Activated CD8-positive, alpha-beta memory T cell treated with anti-CD3 and anti-CD28 coated beads for 1 hour (primary cell): ENCODE data around the gene SPRR5.

Experiments
- DNase-seq, 2 donors: peaks; one replicate each; pipeline ENCODE4 v3.0.0-alpha.2; 2020; ENCODE audit warnings: low read depth in 1 of 2; ENCODE audit errors: extremely low read depth in 1 of 2

Gene SPRR5

GRCh38 chr1:152942161-152942560, 4.8 kb upstream of the SPRR5 start:
- no peak for DNase-seq

- DNase-seq = no peak
These were observed 758 bp upstream of the SPRR5 start for GRCh38 chr1:152946248-152946647.

GRCh38 chr1:152951711-152952110, 4.7 kb downstream of the SPRR5 start:
- no peak for DNase-seq

- no peak for DNase-seq
These were observed 6.8 kb downstream of the SPRR5 start for GRCh38 chr1:152953761-152954160.

GRCh38 chr1:152954436-152954835, 7.4 kb downstream of the SPRR5 start:
- no peak for DNase-seq

GRCh38 chr1:152957561-152957960, 10.6 kb downstream of the SPRR5 start:
- no peak for DNase-seq

GRCh38 chr1:152959273-152959672, 12.3 kb downstream of the SPRR5 start:
- DNase-seq = no peak

GRCh38 chr1:152959801-152960451, 12.9 kb downstream of the SPRR5 start:
- no peak for DNase-seq

GRCh38 chr1:152960452-152961044, 13.5 kb downstream of the SPRR5 start:
- DNase-seq = no peak

GRCh38 chr1:152961226-152961891, 14.4 kb downstream of the SPRR5 start:
- no peak for DNase-seq

GRCh38 chr1:152962876-152963415, 15.9 kb downstream of the SPRR5 start:
- DNase-seq = no peak

- no peak for DNase-seq
These were observed 17.5 kb downstream of the SPRR5 start for GRCh38 chr1:152964536-152964935.

- DNase-seq = no peak
These were observed 18.8 kb downstream of the SPRR5 start for GRCh38 chr1:152965853-152966252.

GRCh38 chr1:152967201-152967600, 20.2 kb downstream of the SPRR5 start:
- no peak for DNase-seq

- DNase-seq = no peak
These were observed 21.2 kb downstream of the SPRR5 start for GRCh38 chr1:152968248-152968647.

- DNase-seq = no peak
These were observed 22.0 kb downstream of the SPRR5 start for GRCh38 chr1:152969036-152969435.

GRCh38 chr1:152970495-152970894, 23.5 kb downstream of the SPRR5 start, which contains the start of gene SPRR4:
SPRR4 (plus strand) TSS chr1:152970648; CDS start chr1:152971891, 1,243 bp downstream.
- DNase-seq = no peak

GRCh38 chr1:152972196-152972886, 25.3 kb downstream of the SPRR5 start:
- DNase-seq = no peak

GRCh38 chr1:152976688-152977087, 29.7 kb downstream of the SPRR5 start:
- DNase-seq = no peak

- DNase-seq = no peak
These were observed 30.6 kb downstream of the SPRR5 start for GRCh38 chr1:152977614-152978013.

- no peak for DNase-seq
These were observed 33.7 kb downstream of the SPRR5 start for GRCh38 chr1:152980676-152981075.
